GM12874 (cell line): ENCODE data around the gene CHRNA3.

Experiments
- TF ChIP-seq, protein P1 (sequence below): IDR thresholded peaks from 2 replicates; pipeline ENCODE4 v1.5.1; 2011; ENCODE audit warnings: low read depth, mild to moderate bottlenecking, control low read depth, low read length, moderate library complexity; ENCODE audit not compliant: insufficient read depth

Gene CHRNA3

DNA sequence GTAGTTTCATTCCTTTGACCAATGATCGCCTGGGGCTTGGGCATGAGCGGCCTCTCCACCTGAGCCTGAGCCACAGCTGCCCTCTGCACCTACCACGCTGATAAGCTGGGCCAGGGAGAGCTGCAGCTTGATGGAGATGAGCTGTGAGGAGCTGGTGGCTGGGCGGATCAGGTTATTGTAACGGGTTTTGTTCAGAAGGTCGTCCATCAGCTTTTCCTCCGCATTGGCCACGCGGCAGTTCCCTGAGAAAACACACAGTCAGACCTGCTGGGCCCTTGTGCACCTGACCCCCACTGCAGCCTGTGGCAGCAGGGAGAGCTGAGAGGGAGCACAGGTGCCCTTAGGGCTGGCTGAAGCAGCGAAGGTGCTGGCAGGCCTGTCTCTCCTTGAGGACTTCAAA lies 14.6 kb upstream of the CHRNA3 start:
- TF ChIP-seq, protein P1, sequence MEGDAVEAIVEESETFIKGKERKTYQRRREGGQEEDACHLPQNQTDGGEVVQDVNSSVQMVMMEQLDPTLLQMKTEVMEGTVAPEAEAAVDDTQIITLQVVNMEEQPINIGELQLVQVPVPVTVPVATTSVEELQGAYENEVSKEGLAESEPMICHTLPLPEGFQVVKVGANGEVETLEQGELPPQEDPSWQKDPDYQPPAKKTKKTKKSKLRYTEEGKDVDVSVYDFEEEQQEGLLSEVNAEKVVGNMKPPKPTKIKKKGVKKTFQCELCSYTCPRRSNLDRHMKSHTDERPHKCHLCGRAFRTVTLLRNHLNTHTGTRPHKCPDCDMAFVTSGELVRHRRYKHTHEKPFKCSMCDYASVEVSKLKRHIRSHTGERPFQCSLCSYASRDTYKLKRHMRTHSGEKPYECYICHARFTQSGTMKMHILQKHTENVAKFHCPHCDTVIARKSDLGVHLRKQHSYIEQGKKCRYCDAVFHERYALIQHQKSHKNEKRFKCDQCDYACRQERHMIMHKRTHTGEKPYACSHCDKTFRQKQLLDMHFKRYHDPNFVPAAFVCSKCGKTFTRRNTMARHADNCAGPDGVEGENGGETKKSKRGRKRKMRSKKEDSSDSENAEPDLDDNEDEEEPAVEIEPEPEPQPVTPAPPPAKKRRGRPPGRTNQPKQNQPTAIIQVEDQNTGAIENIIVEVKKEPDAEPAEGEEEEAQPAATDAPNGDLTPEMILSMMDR = no peak

DNA sequence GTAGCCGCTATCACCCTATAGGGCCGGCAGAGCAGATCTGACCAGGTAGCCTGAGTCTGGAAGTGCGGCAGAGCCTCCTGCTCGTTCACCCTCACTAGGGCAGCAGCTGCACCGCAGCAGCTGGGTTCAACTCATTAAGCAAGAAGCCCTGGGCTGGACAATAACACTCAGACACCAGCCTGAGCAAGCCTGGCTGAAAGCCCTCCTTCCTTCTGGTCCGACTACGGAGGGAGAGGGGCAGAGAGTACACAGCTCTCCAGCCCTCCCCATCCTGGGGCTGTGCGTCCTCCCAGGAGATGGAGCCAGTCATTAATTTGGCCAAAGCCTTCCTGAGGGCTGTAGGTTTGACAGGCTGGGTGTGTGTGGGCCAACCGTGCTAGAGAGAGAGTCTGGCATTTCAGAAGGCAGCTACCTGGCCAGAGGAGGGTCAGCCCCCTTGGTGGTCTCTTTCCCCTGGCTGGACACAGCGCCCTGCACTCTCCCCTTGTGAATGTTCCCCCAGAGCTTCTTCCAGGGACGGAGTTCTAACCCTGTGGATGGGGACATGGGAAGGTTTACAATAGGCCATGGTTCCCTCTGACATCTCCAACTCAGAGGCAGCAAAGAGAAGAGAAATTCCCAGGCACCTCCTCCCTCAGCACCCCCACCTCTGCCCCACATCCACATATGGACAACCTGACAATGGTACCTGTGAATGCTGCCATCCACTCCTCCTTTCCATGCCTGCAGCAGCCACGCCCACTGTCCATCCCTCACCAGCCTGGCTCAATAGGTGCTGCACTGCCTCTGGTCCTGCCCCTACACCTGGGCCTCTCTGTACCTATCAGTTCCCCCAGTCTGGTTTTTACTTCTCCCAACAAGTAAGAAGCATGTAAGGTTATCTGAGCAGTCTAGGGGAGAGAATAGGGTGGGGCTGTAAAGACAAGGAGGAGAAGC lies 13.7 kb upstream of the CHRNA3 start:
- TF ChIP-seq, protein P1 = no peak

DNA sequence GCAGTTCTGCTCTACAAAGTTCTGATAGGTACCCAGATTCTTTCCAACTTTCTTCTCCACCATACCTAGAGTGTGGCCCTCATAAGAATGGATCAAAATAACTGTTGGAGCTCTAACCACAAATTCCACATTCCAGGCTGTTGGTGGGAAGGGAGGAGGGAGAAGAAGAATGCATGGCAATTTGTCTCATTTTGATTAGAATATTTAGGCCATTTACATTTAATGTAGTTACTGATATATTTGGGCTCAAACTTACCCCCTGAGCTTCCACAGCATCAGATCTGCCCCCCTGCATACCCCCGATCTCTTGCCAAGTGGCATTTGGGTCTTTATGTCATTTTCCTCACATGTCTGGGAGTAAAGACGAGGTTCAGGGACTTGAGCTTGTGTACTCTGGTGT lies 12.6 kb upstream of the CHRNA3 start:
- TF ChIP-seq, protein P1 = no peak

DNA sequence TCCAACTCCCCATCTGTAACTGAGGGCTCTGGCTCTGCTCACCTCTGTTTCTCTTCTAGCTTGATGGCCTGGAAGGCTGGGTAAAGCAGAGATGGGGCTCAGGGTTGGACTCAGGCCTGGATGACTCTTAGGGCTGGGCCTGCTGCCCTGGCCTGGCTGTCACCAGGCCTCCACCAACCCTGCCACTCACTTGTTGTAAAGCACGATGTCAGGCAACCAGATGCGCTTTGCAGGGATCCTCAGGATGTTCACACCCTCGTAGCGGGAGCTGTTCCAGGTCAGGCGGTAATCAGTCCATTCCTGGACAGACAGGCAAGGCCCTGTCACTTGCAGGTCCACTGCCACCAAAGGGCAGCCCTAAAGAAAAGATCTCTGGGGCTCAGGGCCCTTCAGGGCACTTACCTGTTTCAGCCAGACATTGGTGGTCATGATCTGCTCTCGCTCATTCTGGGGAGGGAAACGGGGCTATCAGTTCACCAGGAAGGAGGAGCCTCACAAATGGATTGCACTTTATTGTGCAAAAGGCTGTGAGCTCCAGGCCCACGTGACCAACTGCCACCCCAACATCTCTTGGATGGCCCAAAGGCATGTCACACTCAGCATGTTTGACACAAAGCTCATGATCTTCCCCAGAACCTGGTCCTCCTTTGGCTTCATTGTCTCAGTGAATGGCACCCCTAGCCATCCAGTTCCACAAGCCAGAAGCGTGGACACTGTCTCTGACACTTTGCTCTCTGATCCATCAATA lies 10.3 kb upstream of the CHRNA3 start:
- TF ChIP-seq, protein P1 = no peak

DNA sequence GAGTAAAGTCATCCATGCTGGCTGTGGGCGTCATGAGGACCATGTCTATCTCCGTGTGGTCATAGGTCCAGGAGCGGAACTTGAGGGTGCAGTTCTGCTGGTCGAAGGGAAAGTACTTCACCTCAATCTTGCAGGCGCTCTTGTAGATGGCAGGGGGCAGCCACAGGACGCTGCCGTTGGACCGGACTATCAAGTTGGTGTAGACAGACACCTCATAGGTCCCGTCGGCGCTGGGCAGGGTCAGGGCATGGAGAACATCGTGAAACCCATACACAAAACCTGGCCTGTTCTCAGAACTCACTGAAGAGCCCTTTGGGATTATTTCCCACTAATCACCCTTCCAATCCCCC lies 8.9 kb upstream of the CHRNA3 start:
- TF ChIP-seq, protein P1 = no peak

DNA sequence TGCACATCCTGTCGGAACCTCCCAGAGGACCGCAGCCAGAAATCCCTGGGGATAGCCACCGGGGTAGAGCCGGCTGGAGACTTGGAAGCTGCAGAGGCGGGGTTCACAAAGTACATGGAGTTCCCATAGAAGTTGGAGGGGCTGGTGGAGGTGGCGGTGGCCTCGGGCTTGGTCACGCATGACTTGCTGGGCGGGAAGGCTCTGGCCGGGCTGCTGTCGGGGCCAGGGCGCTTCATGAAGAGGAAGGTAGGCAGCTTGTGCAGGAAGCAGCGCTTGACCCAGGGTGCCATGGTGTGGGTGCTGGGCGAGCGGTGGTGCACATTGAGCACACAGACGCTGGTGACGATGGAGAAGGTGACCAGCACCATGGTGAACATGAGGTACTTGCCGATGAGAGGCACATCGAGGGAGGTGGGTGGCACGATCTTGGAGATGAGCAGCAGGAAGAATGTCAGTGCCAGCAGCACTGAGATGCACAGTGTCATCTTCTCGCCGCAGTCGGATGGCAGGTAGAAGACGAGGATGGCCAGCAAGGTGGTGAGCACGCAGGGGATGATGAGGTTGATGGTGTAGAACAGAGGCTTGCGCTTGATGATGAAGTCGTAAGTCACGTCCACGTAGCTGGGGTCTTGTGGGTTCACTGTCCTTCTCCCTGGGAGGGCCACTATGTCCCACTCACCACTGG lies 8.4 kb upstream of the CHRNA3 start:
- TF ChIP-seq, protein P1 = no peak

DNA sequence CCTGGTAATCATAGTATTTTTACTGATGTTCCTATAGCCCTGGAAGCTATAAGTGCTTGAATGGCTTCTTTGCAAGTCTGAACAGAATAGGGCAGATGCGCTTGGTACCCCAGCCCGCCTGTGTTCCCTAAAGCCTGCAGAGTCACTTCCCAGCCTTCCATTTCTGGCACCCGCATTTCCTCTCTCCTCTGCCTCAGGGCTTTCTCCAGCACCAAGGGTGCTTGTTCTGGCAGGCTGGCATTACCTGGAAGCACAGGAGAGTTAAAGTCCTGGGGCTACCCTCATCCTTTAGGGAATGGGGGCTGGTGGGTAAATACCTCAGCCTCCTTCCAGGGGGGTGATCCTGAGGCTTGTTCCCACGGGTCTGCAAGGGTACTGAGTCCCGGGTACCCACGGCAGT lies 7.4 kb upstream of the CHRNA3 start:
- TF ChIP-seq, protein P1 = no peak
